NCI-H526 (cell line): ENCODE data around the gene STAT6.
A peak's percentile ranks its signal among the peaks of the same experiment; 100 is the strongest.

ENCODE experiments used
- DNase-seq, 2 experiments: peaks; one replicate each; lab custom pipeline; 2025; lab: John Stamatoyannopoulos, UW

Gene STAT6

GRCh38 chr12:57099766-57100165 lies 11.4 kb downstream of the STAT6 start:
- DNase-seq = no peak

GRCh38 chr12:57099047-57099714 lies 12.0 kb downstream of the STAT6 start:
- no peak for DNase-seq

- DNase-seq = no peak
These were observed 12.6 kb downstream of the STAT6 start for GRCh38 chr12:57098546-57098945.

GRCh38 chr12:57097554-57097835 lies 13.7 kb downstream of the STAT6 start:
- no peak for DNase-seq

- no peak for DNase-seq
These were observed 14.2 kb downstream of the STAT6 start for GRCh38 chr12:57096748-57097553.

GRCh38 chr12:57096099-57096572 lies 15.0 kb downstream of the STAT6 start:
- peak; percentile 85 to 92 for DNase-seq

GRCh38 chr12:57095440-57095839 lies 15.7 kb downstream of the STAT6 start:
- DNase-seq = no peak

GRCh38 chr12:57094208-57095160 lies 16.7 kb downstream of the STAT6 start:
- no peak for DNase-seq

- peak; percentile 21 to 49 for DNase-seq
These were observed 17.6 kb downstream of the STAT6 start for GRCh38 chr12:57093415-57094207.

GRCh38 chr12:57092876-57093414 lies 18.2 kb downstream of the STAT6 start:
- DNase-seq = no peak

GRCh38 chr12:57092529-57092862 lies 18.7 kb downstream of the STAT6 start:
- DNase-seq = no peak

GRCh38 chr12:57091638-57092528 lies 19.3 kb downstream of the STAT6 start:
- no peak for DNase-seq

- DNase-seq = no peak
These were observed 20.1 kb downstream of the STAT6 start for GRCh38 chr12:57090924-57091637.

- DNase-seq = no peak
These were observed 20.7 kb downstream of the STAT6 start for GRCh38 chr12:57090490-57090889.

GRCh38 chr12:57089271-57090245 lies 21.6 kb downstream of the STAT6 start:
- DNase-seq = peak; percentile 19 to 69

- DNase-seq = peak; percentile 74 to 96
These were observed 22.6 kb downstream of the STAT6 start, which contains the start of gene NAB2 for GRCh38 chr12:57088354-57089270. TSS of gene NAB2 (plus strand) at chr12:57089114. CDS start at chr12:57089272, 158 bp downstream.

- DNase-seq = peak in 1 of 2 experiments; percentile 77
These were observed 23.3 kb downstream of the STAT6 start for GRCh38 chr12:57087691-57088353.
